IPS-15b (cell line): ENCODE results near the gene WDR59.
"Not testable (repeated sequence)": the region's sequence is repeated elsewhere in the genome, so short reads cannot be mapped to it uniquely, and the experiment has no call there.

Experiments used
- H3K27me3 ChIP-seq: one replicate; pipeline ENCODE4 v1.6.1; 2013; ENCODE audit warnings: low read length; ENCODE audit not compliant: control insufficient read depth, insufficient read depth
- H3K36me3 ChIP-seq: one replicate; pipeline ENCODE4 v1.6.1; 2013; ENCODE audit warnings: low read length; ENCODE audit not compliant: control insufficient read depth, insufficient read depth
- H3K4me1 ChIP-seq: one replicate; pipeline ENCODE4 v1.6.1; 2013; ENCODE audit warnings: mild to moderate bottlenecking, low read length; ENCODE audit not compliant: control insufficient read depth, insufficient read depth
- H3K4me3 ChIP-seq: one replicate; pipeline ENCODE4 v1.5.1; 2013; ENCODE audit warnings: low read depth, low read length
- H3K9ac ChIP-seq: one replicate; pipeline ENCODE4 v1.6.1; 2013; ENCODE audit warnings: low read depth, mild to moderate bottlenecking, low read length
- H3K9me3 ChIP-seq: one replicate; pipeline ENCODE4 v1.6.1; 2013; ENCODE audit warnings: mild to moderate bottlenecking, low read length; ENCODE audit not compliant: control insufficient read depth, insufficient read depth

WDR59 gene

DNA sequence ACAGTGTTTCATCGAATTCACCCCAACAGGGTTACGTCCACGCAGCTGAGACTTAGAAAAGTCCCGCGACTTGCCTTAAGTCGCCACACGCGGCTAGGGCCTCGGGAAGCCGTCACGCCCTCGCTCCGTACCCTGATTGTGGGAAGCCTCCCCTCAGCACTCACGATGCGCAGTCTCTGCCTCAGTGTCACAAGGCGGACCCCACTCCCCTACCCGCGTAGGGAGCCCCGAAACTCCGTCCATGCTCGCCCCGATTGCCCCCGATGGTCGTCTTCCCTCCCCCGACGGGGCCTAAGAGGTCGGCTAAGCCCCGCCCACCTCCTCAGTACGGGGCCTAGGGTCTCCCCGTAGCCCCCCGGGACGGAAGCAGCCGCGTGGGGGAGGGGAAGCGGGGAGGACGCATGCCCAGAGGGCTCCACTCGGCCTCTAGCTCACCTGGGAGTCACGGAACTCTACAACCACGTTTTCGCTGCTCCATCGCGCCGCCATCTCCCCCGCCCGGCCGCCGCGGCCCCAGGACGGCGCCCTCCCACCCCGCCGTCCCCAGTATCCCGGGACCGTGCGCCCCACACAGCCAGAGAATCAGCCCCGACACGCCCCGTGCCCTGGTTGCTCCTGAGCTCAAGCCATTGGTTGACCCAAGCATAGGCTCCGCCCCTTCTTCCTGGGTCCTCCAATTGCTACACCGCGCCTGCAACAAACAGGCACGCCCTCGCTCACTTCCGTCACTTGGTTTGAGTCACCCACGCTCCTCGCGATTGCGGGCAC, at the start of gene WDR59:
Gene WDR59, minus strand, starts transcription at position 595 of the 768 bp plus-strand sequence. Its CDS starts 106 bp downstream, at position 489.
- no peaks in the 10 kb centered on the region for H3K27me3 ChIP-seq
- peak within 1 kb of the TSS; percentile 92 for H3K9ac ChIP-seq
- H3K4me3 ChIP-seq: peak within 1 kb of the TSS; percentile 97
- H3K9me3 ChIP-seq: no peaks in the 10 kb centered on the region
- no peaks in the 10 kb centered on the region for H3K4me1 ChIP-seq
- peaks cover 4% of the 10 kb centered on the region for H3K36me3 ChIP-seq

DNA sequence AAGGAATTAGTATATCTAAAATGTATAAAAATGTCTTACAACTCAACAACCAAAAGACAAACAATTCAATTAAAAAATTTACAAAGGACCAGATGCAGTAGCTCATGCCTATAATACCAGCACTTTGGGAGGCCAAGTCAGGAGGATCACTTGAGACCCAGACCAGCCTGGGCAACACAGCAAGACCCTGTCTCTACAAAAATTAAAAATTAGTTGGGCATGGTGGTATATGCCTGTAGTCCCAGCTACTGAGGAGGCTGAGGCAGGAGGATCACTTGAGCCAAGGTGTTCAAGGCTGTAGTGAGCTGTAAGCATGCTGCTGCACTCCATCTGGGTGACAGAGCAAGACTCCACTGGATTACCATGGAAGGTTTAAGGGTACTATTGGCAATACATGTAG, 47.7 kb upstream of the WDR59 start:
- peaks cover 3% of the 10 kb centered on the region for H3K36me3 ChIP-seq
- peaks cover under 1% of the 10 kb centered on the region for H3K4me1 ChIP-seq
- no peak overlapping the region for H3K4me3 ChIP-seq
- H3K27me3 ChIP-seq: no peaks in the 10 kb centered on the region
- H3K9ac ChIP-seq: no peak overlapping the region
- peaks cover 2% of the 10 kb centered on the region for H3K9me3 ChIP-seq

- peaks cover 3% of the 10 kb centered on the region for H3K36me3 ChIP-seq
- H3K4me3 ChIP-seq: no peak overlapping the region
- no peak overlapping the region for H3K9ac ChIP-seq
- no peaks in the 10 kb centered on the region for H3K9me3 ChIP-seq
- H3K4me1 ChIP-seq: peaks cover 3% of the 10 kb centered on the region
- H3K27me3 ChIP-seq: no peaks in the 10 kb centered on the region
Observed at GRCh38 chr16:75029854-75030253, 44.9 kb upstream of the WDR59 start.

- no peak overlapping the region for H3K9ac ChIP-seq
- H3K4me3 ChIP-seq: no peak overlapping the region
- H3K27me3 ChIP-seq: no peaks in the 10 kb centered on the region
- peaks cover 6% of the 10 kb centered on the region for H3K4me1 ChIP-seq
- peaks cover 3% of the 10 kb centered on the region for H3K36me3 ChIP-seq
- no peaks in the 10 kb centered on the region for H3K9me3 ChIP-seq
Observed at GRCh38 chr16:75028544-75029135, 43.7 kb upstream of the WDR59 start.

DNA sequence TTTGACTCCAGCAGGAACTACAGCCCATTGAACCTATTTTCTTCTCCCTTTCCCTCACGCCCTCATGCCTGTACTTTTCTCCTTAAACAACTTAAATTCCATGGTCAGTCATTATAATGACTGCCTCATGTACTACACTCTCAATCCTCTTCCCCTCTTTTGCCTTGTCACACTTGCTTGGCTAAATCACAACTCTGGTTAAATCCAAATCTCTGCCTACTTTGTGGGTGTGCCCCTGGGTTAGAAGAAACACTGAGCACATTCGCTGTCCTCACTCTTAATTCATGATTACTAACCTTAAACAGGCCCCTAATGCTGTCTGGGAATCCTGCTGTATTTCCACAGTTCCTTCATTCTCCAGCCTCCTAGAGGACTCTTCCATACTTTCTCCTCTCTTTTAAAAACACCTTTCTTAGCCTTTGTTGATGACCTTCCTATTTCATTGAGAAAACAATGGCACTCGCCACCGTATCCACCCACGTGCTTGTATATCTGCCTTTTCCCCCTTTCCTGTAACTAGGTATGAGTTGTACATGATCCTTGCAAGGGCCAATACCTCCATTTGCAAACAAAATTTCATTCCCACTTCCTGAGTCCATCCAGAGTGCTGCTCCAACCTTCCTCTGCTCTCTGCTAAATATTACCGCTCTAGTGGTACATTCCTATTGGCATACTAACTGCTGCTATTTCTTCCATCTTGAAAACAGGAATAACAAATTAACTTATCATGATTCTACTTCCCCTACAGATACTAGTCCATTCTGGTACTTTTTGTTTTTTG, 42.8 kb upstream of the WDR59 start:
- Histone ChIP-seq H3K27me3 (no peaks in the 10 kb centered on the region), H3K9me3 (no peaks in the 10 kb centered on the region), H3K4me3 (no peak overlapping the region), H3K4me1 (peaks cover 6% of the 10 kb centered on the region), H3K36me3 (peaks cover 3% of the 10 kb centered on the region), H3K9ac (no peak overlapping the region)

- H3K9ac ChIP-seq: no peak overlapping the region
- H3K4me3 ChIP-seq: no peak overlapping the region
- no peaks in the 10 kb centered on the region for H3K9me3 ChIP-seq
- peaks cover 3% of the 10 kb centered on the region for H3K36me3 ChIP-seq
- H3K27me3 ChIP-seq: no peaks in the 10 kb centered on the region
- H3K4me1 ChIP-seq: peaks cover 6% of the 10 kb centered on the region
Observed at GRCh38 chr16:75026892-75027391, 42.0 kb upstream of the WDR59 start.

GRCh38 chr16:75026239-75026891, 41.4 kb upstream of the WDR59 start:
- not testable (repeated sequence) for H3K9ac ChIP-seq, H3K36me3 ChIP-seq, H3K4me1 ChIP-seq, H3K27me3 ChIP-seq, H3K9me3 ChIP-seq, H3K4me3 ChIP-seq

DNA sequence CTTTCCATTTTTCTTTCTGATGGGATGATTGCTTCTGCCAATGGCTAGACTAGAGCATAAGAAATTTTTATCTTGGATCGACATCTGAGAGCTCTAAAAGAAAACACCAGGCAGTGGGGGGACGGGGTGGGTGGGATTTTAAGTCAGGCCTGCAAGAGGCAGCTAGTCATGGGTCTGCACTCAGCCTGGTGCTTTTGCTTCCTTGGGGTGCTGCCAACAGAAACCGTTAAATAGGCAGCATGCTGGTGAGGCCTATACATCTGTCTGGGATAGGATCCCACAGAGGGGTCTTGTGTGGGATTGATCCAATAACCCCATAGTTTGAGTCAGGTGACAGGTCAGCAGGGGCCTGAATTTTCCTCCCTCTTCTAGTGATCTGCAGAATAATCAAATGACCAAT, 40.8 kb upstream of the WDR59 start:
- Histone ChIP-seq H3K9ac (no peak overlapping the region), H3K9me3 (no peaks in the 10 kb centered on the region), H3K4me3 (no peak overlapping the region), H3K36me3 (peaks cover 3% of the 10 kb centered on the region), H3K4me1 (peaks cover 6% of the 10 kb centered on the region), H3K27me3 (no peaks in the 10 kb centered on the region)

- Histone ChIP-seq H3K36me3 (peaks cover 2% of the 10 kb centered on the region), H3K4me1 (peaks cover 6% of the 10 kb centered on the region), H3K4me3 (no peak overlapping the region), H3K9me3 (no peaks in the 10 kb centered on the region), H3K27me3 (no peaks in the 10 kb centered on the region), H3K9ac (no peak overlapping the region)
Observed at GRCh38 chr16:75024594-75024993, 39.7 kb upstream of the WDR59 start.

DNA sequence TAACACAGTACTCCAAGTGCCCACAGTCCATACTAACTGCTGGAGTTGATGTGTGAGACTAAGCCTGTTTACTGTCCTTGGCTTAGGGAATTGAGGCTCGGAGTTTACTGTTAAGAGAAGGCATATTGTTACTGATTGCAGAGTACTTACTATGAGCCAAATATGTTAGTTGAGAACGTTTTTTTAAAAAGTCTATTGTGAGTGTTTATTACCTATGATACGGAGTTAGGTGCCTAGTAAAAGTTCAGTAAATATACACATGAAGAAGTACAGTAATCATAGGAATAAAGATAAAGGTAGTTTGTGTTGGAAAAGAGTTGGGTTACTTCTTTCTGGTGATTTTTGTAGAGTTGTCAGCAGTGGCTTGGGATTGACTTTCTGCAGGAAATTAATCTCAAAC, 39.3 kb upstream of the WDR59 start:
- Histone ChIP-seq H3K9ac (no peak overlapping the region), H3K4me1 (peaks cover 6% of the 10 kb centered on the region), H3K4me3 (no peak overlapping the region), H3K9me3 (no peaks in the 10 kb centered on the region), H3K36me3 (peaks cover 4% of the 10 kb centered on the region), H3K27me3 (no peaks in the 10 kb centered on the region)

DNA sequence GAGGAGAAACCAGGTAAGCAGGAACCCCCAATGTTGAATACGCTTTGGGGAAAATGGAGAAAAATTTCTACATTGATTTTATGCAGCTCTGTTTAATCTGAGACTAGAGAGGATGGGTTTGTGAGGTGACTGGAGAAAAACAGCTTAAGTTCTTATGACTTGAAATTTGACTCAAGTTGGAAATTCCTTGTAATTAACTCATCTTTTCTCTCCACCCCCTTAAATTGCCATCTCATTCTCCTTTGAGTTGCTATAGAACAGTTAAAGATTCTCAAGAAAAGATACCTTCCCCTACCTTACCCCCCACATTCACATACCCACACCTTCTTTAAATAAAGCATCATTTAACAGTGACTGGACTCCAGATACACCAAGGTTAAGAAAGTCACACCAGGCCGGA, 38.1 kb upstream of the WDR59 start:
- H3K27me3 ChIP-seq: no peaks in the 10 kb centered on the region

More for the DNA sequence above, 38.1 kb upstream of the WDR59 start:
- Histone ChIP-seq H3K9me3 (no peaks in the 10 kb centered on the region), H3K4me1 (peaks cover 6% of the 10 kb centered on the region), H3K4me3 (no peak overlapping the region), H3K36me3 (peaks cover 4% of the 10 kb centered on the region), H3K9ac (no peak overlapping the region)
